ENCODE results near the gene LLGL2.
A peak's percentile ranks its signal among the peaks of the same experiment; 100 is the strongest.

LLGL2 gene

DNA sequence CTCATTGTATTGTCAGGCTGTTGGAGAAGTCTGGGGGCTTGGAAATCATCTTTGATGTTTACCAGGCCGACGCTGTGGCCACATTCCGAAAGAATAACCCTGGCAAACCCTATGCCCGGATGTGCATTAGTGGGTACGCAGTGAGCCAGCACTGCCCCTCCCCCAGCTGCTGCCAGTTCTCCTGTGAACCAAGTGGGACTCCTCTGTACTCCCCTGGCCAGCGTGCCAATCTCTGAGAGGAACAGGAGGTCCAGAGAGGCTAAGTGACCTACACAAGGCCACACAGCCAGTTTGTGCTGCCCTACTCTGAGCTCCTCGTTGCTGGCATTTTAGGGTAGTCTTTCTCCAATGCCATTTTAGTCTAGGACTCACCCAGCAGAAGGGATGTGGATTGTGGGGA, 1.9 kb upstream of the LLGL2 start:
- DNase-seq, result no peak

DNA sequence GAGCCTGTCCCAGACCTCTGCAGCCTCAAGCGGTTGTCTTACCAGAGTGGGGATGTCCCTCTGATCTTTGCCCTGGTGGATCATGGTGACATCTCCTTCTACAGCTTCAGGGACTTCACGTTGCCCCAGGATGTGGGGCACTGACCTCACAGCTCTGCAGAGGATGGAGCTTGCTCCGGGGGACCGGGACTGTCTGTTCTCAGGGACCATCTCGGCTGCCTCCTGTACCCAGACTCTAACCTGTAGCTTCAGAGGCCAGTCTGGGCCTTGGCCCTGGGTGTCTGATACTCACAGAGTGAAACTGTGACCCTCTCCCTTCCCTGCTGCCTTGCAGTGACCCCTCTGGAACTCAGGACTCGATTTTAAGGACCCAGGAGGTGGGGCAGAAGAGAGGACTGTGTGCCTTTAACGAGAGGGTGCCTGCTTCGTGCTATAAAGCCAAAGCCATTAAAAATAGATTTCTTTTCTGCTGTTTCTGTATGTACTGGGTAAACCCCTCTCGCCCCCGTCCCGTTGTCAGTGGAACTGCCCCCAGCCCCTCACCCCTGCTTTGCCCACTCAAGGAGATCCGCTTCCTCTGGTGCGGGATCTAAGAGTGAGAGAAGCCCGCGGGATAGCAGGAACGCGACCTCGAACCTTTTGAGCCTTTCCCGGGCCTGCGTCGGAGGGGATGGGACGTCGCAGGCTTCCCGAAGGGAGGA, 1.1 kb upstream of the LLGL2 start:
- DNase-seq, result no peak

DNA sequence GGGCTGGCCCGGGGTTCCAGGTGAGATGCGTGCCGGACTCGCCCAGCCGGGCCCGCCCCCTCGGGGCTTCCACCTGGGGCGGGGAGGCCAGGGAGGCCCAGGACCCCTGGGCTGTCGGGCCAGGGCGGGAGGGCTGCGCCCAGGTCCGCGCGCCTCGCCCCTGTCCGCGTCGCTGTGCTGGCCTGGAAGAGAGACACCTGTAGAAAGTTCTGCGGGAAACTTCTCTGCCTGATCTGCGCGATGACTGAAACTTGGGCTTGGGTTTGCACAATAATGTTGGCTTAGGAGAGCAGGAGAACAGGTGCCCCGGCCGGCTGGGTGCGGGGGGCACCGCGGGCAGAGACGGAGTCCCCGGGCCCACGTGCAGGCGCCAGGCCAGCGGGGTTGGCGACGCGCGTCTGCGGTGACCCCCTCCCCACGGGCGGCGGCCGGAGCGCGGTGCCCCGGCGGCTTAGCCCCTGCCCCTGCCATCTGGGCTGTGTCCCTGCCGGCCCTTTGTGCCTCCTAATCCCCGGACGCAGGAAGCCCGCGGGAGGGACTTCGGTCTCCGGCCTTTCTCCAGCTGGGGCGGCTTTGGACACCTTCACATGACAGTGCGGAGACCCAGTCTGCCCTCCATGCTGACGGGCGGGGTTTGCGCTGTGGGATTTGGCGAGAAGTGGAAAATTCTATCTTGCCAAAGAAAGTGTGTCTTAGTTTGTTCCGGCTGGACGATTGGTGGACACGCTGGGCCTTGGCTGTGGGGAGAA, 483 bp downstream of the LLGL2 start:
- DNase-seq, result no peak

DNA sequence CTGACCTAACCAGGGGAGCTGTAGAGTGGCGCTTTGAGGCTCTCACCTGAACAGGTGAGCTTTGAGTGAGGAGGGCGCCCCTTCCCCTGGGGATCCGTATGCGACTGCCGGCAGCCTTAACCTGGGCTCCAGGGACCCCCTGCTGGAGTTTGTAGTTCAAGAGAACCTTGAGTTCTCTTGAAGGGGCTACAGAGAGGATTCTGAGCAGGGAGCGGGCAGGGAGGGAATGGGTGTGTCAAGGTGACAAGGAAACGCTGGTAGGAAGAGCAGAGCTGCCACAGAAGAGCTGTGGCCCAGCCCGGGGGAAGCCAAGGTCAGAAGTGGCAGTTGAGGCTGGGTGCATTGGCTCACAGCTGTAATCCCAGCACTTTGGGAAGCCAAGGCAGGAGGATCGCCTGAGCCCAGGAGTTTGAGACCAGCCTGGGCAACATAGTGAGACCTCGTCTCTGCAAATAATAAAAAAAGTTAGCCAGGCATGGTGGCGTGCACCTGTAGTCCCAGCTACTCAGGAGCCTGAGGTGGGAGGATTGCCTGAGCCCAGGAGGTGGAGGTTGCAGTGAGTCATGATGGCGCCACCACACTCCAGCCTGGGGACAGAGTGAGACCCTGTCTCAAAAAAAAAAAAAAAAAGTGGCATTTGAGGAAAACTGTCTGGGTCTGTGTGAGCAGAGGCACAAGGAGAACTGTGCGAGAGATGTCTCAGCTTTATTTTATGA, 1.2 kb downstream of the LLGL2 start:
- DNase-seq, result no peak

DNA sequence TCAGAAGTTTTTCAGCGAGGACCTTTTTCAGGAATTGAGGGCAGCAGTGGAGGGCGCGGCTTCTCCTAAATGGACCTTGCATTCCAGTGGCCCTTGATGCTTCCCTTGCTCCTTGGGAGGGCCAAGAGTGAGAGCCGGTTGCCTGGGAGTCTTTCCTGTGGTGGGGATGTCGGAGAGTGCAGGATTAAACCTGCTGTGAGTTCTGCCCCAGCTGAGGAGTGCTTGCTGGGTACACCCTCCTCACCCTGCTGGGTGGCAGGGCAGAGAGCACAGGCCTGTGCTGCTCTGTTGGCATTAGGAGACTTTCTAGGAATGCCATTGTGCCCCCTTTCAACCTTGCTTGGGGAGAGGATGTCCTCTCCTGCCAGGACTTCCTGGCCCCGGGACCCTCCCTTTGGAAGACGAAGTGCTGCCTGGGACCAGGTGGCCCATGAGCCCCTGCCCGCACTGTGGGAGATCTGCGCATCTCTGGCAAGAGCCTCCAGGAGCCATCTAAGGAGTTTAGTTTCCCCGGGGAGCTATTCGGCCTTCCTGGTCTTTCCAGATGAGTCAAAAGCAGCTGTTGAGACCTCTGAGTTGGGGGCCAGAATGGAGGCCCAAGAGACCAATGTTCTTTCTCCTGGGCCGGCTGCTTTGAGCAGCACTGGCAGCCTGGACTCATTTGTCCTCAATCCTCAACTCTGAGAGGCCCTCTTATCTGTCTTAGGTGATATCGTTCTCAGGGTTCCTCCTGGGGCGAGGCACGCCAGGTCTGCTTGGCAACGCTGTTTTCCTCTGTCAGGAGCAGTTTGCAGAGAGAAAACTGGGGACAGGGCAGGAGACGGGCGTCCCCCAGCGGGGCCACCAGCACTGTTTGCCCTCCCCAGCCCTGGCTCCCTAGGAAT, 5.6 kb downstream of the LLGL2 start:
- DNase-seq, result no peak

DNA sequence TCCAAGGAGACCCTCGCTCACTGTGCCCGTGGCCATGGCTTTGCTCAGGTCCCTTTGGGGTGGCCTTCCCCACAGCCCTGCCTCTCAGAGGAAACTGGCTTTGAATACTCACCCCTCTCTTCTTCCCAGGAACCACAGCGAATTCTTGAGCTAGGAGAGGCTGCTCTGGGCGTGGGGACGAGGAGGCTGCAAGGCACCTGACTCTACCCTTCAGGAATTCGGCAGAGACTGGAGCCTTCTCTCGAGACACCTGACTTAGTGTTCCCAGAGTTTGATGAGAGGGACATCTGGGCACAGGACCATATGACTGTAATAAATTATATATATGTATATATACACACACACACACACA, 6.2 kb downstream of the LLGL2 start:
- DNase-seq, result no peak

DNA sequence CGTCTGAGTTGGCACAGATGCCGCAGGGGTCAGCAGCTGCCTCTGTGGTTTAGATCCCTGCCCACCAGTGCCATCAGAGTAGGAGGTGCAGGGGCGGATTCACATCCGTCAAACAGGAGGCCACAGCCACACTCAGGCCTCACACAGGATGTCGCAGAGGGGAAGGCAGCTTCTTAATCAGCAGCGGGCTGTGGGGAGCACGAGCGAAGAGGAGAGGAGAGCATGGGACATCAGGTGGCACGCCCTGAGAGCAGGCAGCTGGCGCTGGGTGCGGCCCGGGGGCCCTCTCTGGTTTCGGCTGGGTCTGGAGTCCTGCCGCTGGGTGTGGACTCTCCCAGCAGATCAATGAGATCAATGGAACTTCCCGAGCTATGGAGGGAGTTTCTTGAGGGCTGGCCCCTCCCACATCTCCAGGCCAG, 9.6 kb downstream of the LLGL2 start:
- no peak for DNase-seq

DNA sequence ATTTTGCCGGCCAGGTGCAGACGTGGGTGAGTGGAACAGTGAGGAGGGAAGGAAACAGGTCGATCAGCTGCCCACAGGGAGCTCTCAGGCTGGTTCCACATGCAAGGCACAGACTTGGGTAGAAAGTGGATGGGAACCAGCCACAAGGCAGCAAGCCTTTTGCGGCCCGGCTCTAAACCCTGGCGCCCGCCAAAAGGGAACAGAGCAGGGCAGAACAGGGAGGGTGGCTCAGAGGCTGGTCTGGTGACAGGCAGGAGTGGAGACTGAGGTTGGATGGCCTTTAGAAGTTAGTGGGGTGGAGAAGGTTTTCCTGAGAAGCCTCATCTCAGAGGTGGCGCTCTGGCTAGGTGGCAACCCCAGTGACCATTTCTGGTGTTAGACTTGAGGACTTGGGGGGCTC, 10.4 kb downstream of the LLGL2 start:
- DNase-seq, result no peak

DNA sequence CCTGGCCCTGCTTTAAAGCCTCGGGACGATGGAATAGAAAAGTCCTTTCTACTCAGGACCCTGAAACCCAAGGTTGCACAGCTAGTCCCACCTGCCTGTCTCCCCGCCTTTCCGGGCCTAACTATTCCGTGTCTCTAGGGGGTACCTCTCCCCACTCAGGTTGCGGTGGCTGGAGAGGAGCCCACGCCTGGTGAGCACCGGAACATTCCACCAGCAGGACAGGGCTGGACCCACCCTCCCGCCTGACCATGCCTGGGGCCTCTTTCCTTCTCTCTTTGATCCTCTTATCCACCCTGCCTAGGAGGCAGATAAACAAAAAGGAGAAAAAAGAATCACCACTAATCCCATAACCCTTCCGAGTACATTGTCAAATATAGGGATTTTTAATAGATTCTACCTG, 10.9 kb downstream of the LLGL2 start:
- no peak for DNase-seq

DNA sequence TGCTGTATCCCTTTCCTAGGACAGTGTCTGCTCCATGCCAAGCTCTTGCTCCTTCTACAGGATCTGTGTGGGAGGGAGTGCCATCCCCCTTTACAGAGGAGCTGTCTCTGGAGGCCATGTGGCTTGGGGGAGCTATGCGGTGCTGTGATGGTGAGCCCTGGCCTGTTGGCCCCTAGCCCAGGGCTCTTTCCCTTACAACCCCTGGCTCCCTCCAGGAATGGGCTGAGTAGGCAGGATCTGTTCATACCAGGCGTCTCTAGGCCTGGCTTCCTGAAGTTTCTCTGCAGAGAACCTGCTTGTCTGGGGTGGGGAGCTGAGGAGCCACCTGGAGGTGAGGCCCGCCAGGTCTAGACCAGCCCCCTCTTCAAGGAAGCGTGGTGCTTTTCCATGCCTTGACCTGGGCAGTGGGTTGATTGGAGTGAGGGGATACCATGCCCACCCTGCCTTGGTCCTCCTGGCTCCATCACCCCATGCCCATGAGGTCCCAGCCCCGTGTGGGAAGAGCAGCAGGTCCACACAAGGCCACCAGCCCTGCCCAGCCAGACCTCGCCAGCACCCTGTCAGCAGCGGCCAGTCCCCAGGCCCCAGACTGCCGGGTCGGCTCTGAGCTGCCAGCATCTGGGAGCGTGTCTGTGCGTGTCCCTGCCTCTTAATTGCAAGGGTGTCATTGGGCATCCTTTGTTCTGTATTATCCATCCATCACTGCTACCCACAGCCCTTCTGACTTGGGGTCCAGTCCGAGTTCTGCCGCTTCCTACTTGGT, 14.7 kb downstream of the LLGL2 start:
- DNase-seq, result no peak

DNA sequence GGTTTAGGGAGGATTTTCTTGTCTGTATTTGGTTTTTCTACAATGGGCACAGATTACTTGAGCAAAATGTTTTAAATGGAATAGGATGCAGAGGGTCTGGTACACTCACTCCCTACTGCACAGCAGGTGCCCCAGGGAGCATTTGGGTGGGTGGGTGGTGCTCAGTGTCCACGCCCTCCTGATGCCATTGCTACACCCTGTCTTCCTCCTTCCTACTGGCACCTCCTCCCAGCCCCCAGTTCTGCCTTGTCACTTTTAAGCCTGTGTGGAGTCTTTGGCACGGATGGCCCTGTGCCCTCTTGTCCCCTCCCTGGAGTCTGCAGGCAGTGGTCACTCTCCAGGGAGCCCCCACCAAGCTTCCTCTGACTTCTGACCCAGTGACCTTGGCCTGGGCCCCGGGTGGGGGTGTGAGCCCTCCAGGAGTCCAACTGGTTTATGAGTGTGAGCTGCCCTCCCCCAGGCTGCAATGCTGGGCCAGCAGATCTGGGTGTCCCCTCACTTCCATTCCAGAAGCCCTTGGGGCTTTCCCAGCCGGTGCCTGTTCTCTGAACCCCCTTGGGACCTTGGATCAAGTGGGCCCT, 15.5 kb downstream of the LLGL2 start:
- no peak for DNase-seq

DNA sequence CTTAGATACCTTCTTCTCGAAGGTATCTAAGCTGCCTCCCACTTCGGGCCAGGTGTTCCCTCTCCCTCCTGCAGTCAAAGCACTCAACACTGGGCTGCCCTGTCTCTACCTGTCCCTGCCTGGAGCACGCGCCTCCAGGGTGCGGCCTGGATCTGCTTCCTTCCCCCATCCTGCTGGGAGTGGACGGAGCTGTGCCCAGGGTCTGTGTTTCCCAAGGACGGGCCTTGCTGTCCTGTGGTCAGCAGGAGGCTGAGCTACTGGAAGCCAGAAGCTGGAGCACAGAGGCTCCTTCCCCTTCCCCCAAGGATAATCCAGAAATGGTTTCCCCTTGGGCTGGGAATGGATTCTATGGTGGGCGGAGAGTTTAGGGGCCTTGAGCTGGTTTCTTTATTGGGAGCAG, 16.7 kb downstream of the LLGL2 start:
- DNase-seq, result no peak

DNA sequence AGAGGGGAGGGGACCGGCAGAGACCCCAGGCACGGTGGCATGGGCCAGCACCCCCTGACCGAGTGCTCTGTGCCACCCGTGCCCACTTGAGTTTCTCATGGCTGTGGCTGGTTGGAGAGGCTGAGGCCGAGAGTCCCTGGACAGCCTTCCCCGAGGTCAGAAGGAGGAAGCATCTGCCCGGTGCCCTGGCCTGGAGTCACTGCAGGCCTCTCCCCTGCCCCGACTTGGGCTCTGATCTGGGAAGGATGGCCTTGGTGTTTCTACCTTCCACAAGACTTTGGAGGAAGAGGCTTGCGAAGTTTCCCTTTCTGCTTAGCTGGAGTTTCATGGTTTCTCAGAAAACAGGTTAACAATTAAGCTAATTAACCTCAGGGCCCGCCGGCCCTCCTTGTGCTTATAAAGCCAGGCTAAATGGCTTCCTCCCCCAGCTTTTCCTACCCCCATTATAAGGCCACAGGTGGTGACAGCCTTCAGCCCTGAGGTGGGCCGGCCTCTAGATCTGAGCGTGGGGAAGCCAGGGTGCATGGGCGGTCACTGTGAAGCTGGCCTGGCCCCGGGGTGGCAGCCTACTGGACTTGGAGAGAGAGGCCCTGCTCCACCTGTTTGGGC, 17.3 kb downstream of the LLGL2 start:
- no peak for DNase-seq

DNA sequence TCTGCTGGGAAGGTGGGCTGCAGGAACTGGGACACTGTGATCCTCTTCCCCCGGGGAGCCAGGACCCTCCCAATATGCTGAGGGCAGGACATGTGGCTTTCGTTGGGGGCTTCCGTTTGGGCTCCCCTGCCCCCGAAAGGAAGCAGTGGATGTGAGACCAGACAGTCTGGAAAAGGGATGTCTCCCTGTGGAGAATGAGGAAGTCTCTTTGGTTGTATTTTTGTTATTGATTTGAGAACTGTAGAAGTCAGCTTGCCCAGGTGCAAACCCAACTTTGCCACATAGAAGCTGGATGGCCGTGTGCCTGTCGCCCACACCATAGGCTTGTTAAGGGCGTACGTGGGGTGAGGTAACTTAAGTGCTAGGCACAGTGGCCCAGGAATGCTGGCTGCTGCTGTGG, 18.8 kb downstream of the LLGL2 start:
- no peak for DNase-seq

DNA sequence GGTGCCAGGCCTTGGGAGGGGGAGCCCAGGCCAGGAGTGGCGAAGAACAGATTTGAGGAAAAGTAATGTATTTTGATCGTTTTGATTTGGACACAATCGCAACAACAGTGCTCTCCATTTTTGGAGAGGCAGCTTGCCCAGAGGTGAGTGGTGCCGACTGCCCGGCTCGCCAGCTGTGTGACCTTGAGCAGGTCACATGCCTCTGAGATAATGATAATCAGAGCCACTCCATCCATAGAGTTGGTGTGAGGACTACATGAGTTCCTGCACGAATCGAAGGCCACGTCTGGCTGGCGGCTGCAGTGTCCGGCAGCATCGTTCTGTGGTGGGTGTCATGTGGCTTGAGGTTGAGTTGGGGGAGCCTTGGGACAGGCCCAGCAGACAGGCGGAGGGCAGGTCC, 20.7 kb downstream of the LLGL2 start:
- DNase-seq, result no peak

DNA sequence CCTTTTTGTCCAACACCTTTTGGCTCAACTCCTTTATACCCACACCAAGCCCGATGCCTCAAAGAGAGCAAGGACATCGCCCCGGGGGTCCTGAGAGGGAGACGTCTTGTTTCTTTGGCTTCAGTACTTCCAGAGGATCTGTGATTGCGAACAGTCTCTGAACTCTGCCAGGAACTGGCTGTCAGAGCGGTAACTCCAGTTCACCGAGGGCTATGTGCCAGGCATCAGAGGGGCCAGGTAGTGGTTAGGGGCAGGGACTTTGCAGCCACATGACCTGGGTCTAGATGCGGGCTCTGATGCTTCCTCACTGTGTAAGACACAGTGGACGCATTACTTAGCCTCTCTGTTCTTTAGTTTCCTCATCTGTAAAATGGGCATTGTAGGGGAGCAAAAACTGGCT, 21.6 kb downstream of the LLGL2 start:
- no peak for DNase-seq

DNA sequence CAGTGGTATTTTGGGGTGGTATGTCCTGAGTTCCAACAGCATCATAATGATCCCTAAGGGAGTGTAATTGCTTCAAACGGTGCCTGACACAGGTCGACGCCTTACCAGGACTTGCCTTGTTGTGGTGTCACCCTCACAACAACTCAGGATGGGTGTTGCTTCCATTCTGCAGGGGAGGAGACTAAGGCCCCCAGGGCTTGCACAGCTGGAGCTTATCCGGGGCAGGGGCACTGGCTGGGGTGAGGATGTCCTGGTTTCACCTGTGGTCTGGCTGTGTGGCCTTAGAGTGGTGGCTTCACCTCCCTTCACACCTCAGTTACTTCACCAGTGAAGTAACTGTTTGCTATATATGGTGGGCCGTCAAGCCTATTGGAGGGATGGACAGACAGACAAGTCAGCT, 23.3 kb downstream of the LLGL2 start:
- no peak for DNase-seq

DNA sequence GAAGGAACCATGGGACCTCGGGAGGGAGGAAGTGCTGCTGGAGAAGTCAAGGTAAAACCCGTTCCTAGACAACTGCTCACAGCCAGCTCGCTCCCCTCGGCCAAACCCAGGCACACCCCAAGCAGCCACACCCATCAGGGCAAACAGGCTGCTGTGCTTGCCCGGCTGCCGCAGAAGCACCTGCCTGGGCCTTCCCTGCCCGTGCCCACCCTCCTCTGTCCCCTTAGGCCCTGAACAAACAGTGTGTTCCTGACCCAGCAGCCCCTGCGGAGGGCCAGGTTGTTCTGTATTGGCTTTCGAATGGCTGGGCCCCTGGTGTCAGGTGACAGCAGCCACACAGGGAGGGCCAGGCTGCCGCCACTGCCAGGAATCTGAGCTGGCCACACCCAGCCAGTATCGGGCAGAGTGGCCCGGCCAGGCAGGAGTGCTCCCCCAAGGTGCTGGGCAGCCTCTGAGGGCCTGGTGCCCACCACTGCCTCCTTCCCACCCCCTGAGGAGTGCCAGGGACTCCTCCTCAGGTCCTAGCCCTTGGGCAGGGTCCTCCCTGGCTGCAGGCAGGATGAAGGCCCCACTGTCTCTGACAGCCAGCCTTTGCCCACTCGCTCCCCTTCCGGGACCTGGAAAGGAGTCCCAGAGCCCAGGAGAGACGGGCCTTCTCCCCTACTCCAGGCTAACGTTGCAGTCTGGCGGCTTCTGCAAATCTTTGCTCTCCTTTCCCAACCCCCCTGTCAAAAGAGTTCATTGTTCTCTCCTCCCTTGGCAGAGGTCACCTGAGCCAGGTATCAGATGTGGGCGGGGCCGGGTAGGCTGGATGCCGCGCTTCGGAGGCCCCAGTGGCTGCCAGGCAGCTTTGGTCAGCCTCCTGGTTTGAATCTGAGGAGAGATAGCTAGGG, 24.0 kb downstream of the LLGL2 start:
- DNase-seq, result peak; percentile 56

DNA sequence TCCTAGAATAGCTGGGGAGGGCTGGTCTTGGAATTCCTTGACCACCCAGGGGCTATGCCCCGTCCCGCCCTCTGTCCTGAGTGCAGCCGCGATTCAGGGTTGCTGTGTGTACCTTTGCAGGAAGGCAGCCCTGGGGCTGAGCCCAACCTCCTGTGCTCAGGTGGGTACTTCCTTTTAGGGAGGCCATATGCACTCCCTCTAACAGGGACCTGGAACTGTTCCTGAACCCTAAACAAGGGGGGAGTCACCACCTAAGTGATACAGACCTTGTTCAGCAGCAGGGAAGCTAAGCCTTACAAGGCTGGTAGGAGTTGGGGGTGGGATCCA, 24.6 kb downstream of the LLGL2 start:
- no peak for DNase-seq

DNA sequence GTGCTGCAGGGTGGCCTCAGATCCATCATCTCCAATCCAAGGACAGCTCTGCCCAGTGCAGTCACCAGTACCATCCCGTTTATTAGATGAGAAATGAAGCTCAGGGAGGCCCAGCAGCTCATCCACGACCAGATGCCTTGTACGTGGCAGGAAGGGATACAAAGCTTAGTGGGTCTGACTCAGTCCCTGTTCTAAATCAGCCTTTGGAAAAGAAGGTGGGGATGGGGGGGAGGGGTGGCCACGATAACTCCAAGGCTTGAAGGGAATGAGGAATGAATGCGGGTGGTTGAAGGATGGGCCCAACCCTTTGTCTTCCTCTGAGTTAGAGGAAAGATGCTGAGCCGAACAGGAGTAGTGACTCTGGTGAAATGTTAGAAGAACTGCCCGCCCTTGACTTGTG, 25.8 kb downstream of the LLGL2 start:
- DNase-seq, result no peak

Measured in NCI-H2029 treated with DMSO at 0.1 percent for 48 hours (cell line).